ENCODE results near the gene RAD54L. TPM values are rescaled to one million over a fixed set of nuclear protein-coding genes. Genes with fewer than 3 reads are reported as not detected.
A peak's percentile ranks its signal among the peaks of the same experiment; 100 is the strongest.

Gene RAD54L
- total RNA-seq, 4 donors from 2014 or later = 1.3 to 2.1 (median 1.5) TPM; not detected in 1

DNA sequence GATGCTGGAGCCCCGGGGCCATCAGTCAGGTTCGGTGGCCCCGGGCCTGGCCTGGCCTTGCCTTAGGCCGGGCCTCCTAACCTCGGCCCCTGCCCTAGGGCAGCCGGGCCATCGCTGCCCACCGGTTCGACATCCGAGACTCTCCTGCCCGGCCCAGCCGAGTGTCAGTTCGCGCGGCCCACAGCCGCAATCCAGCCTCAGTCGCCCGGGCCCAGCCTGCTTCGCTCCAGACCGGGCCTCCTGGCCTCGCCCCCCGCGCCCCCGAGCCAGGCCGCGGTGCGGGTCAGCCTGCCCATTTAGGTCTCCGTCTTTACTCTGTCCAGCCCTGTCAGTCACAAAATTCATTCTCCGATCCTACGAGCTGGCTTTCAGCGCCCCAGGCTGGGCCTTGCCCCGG is 55.1 kb downstream of the RAD54L start:
- no peaks in the 10 kb centered on the region for H3K9me3 ChIP-seq
- peaks cover 0 to 76% (median 32%) of the 10 kb centered on the region in 4 donors for H3K4me1 ChIP-seq
- 1% methylated on average over 17 to 30 of the region's 32 CpGs for WGBS, 2 donors
- DNase-seq (ENCODE audit: low spot score in 2 of 2) = no peak
- peak overlapping the region; percentile 77 to 98 (median 90) for H3K4me3 ChIP-seq
- TF ChIP-seq CTCF (IDR thresholded peaks at IDR 0.05) = no peak
- TF ChIP-seq EP300 (IDR thresholded peaks at IDR 0.05) = no peak
- TF ChIP-seq POLR2A (IDR thresholded peaks at IDR 0.05) = no peak
- H3K27ac ChIP-seq = peak overlapping the region; percentile 98 to 99 (median 98)
- H3K36me3 ChIP-seq = peaks cover 0 to 3% (median 0%) of the 10 kb centered on the region in 3 donors
- no peaks in the 10 kb centered on the region for H3K27me3 ChIP-seq

DNA sequence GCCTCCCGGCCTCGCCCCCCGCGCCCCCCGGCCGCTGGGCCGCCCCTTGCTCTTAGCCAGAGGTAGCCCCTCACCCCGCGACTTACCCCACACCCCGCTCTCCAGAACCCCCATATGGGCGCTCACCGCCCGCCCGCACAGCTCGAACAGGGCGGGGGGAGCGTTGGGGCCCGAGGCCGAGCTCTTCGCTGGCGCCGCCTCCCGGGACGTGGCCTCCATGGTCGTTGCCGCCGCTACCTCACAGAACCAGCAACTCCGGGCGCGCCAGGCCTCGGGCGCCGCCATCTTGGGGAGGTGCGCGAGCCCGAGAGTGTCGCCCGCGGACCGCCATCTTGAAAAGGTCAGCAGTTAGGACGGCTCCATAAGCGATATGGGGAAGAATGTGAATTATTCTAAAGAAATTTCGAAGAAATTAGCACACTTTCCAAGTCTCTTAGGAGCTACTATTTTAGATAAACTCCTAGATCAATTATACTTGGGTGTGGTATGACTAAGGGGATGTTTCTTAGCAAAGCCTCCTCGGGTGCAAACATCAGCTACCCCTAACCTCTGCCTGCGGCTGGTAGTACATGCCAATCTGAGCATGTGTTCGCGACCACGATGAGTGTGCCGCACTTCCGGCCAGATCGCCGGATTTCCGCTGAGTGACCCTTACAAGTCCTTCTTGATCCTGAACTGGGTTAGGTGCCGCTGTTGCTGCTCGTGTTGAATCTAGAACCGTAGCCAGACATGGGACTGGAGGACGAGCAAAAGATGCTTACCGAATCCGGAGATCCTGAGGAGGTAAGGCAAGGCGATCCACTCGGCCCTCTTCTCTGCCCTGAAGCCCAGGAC is 55.7 kb downstream of the RAD54L start, which contains the start of the genes LRRC41 and UQCRH:
Gene LRRC41 (minus strand): TSS at position 579 of the 834 bp plus-strand sequence. CDS start 294 bp downstream, at position 285.
Gene UQCRH (plus strand): TSS at position 661 of the 834 bp plus-strand sequence. CDS start 69 bp downstream, at position 730.
- no peaks in the 10 kb centered on the region for H3K9me3 ChIP-seq
- WGBS, 2 donors = 0 to 1% methylated on average over 33 to 61 of the region's 61 CpGs
- H3K27me3 ChIP-seq = no peaks in the 10 kb centered on the region
- peak; percentile 86 to 100 for TF ChIP-seq EP300 (IDR thresholded peaks at IDR 0.05)
- TF ChIP-seq CTCF (IDR thresholded peaks at IDR 0.05) = peak in 2 of 5 experiments; percentile 45 to 49
- peak; percentile 62 to 76 for TF ChIP-seq POLR2A (IDR thresholded peaks at IDR 0.05)
- DNase-seq (ENCODE audit: low spot score in 2 of 2) = peak; percentile 87 to 92
- H3K4me1 ChIP-seq = peaks cover 0 to 70% (median 32%) of the 10 kb centered on the region in 4 donors
- peak within 1 kb of the TSS; percentile 77 to 98 (median 90) for H3K4me3 ChIP-seq
- peak within 1 kb of the TSS; percentile 98 to 99 (median 98) for H3K27ac ChIP-seq
- H3K36me3 ChIP-seq = no peaks in the 10 kb centered on the region

- no peaks in the 10 kb centered on the region for H3K9me3 ChIP-seq
- WGBS, 2 donors = 1% methylated on average over 14 of the region's 14 CpGs
- H3K4me1 ChIP-seq = peaks cover 0 to 65% (median 30%) of the 10 kb centered on the region in 4 donors
- H3K4me3 ChIP-seq = peak overlapping the region; percentile 74 to 98 (median 80)
- no peaks in the 10 kb centered on the region for H3K27me3 ChIP-seq
- H3K36me3 ChIP-seq = no peaks in the 10 kb centered on the region
- H3K27ac ChIP-seq = peak overlapping the region; percentile 98 to 99 (median 98)
- no peak for DNase-seq (ENCODE audit: low spot score in 2 of 2)
- TF ChIP-seq EP300 (IDR thresholded peaks at IDR 0.05) = no peak
- TF ChIP-seq POLR2A (IDR thresholded peaks at IDR 0.05) = no peak
- TF ChIP-seq CTCF (IDR thresholded peaks at IDR 0.05) = no peak
Observed at GRCh38 chr1:46303872-46304326, 56.3 kb downstream of the RAD54L start.

DNA sequence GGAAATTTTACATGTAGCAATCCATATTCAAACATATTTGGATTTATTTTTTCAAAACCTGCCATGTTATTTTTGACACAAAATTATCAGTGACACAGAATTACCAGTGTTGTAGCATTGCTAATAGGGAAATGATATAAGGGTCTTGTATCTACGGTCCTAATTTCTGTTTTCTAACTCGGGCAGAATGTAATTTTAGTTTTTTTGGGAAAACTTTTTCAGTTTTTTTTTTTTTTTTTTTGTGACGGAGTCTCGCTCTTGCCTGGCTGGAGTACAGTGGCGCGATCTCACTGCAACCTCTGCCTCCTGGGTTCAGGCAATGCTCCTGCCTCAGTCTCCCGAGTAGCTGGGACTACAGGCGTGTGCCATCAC is 58.6 kb downstream of the RAD54L start:
- no peak for TF ChIP-seq CTCF (IDR thresholded peaks at IDR 0.05)
- no peak for TF ChIP-seq POLR2A (IDR thresholded peaks at IDR 0.05)
- TF ChIP-seq EP300 (IDR thresholded peaks at IDR 0.05) = no peak
- Histone ChIP-seq H3K27me3 (no peaks in the 10 kb centered on the region), H3K27ac (no peak overlapping the region), H3K36me3 (peaks cover 0 to 16% (median 11%) of the 10 kb centered on the region in 3 donors), H3K4me3 (no peak overlapping the region), H3K9me3 (no peaks in the 10 kb centered on the region), H3K4me1 (peaks cover 0 to 43% (median 16%) of the 10 kb centered on the region in 4 donors)
- 93% methylated on average over 8 of the region's 8 CpGs for WGBS, 2 donors
- no peak for DNase-seq (ENCODE audit: low spot score in 2 of 2)
